HepG2 (cell line): ENCODE measurements around the gene DCAF7. TPM values are rescaled to one million over a fixed set of nuclear protein-coding genes. Genes with fewer than 3 reads are reported as not detected.
A peak's percentile ranks its signal among the peaks of the same experiment; 100 is the strongest.

Source experiments
- ADNP ChIP-seq: sonication (generic); formaldehyde crosslinking; IDR thresholded peaks from 2 replicates; pipeline ENCODE4 v1.4.0; 2020; ENCODE audit warnings: missing genetic modification reagents
- CTCF ChIP-seq: sonication (generic); formaldehyde crosslinking; IDR thresholded peaks from 2 replicates; pipeline ENCODE4 v1.5.0; 2020; ENCODE audit warnings: mild to moderate bottlenecking, missing genetic modification reagents, moderate library complexity
- E2F1 ChIP-seq: sonication (generic); formaldehyde crosslinking; IDR thresholded peaks from 2 replicates; pipeline ENCODE4 v1.5.0; 2020; ENCODE audit warnings: missing genetic modification reagents
- HOMEZ ChIP-seq: IDR thresholded peaks from 2 replicates; pipeline ENCODE4 v1.6.1; 2016; ENCODE audit warnings: low read depth
- IRF1 ChIP-seq: sonication (generic); formaldehyde crosslinking; IDR thresholded peaks from 2 replicates; pipeline ENCODE4 v1.4.0; 2020; ENCODE audit warnings: low read depth, mild to moderate bottlenecking, missing genetic modification reagents
- JDP2 ChIP-seq: sonication (generic); formaldehyde crosslinking; IDR thresholded peaks from 2 replicates; pipeline ENCODE4 v1.8.1; 2022; ENCODE audit warnings: missing genetic modification reagents, borderline replicate concordance
- KLF13 ChIP-seq: sonication (generic); formaldehyde crosslinking; IDR thresholded peaks from 2 replicates; pipeline ENCODE4 v1.4.0; 2020; ENCODE audit warnings: mild to moderate bottlenecking, missing genetic modification reagents
- PCBP1 ChIP-seq: fragments of 200-400 bp; formaldehyde crosslinking; IDR thresholded peaks from 2 replicates; pipeline ENCODE4 v1.6.1; 2017; ENCODE audit warnings: mild to moderate bottlenecking, low read depth, low read length, borderline replicate concordance
- PPARG ChIP-seq: conservative IDR thresholded peaks from 2 replicates; pipeline ENCODE4 v1.6.1; 2016; ENCODE audit warnings: missing biosample characterization, missing genetic modification reagents
- XRCC5 ChIP-seq: fragments of 200-400 bp; formaldehyde crosslinking; optimal IDR thresholded peaks from 2 replicates; pipeline ENCODE3; 2017; ENCODE audit warnings: mild to moderate bottlenecking, low read length
- ZBTB20 ChIP-seq: sonication (generic); formaldehyde crosslinking; IDR thresholded peaks from 2 replicates; pipeline ENCODE4 v1.8.1; 2023; ENCODE audit warnings: missing genetic modification reagents, low read depth, mild to moderate bottlenecking, borderline replicate concordance
- ZNF230 ChIP-seq: sonication (generic); formaldehyde crosslinking; IDR thresholded peaks from 2 replicates; pipeline ENCODE4 v1.4.0; 2020; ENCODE audit warnings: mild to moderate bottlenecking, missing genetic modification reagents
- ZNF282 ChIP-seq: fragments of 450-650 bp; IDR thresholded peaks from 2 replicates; pipeline ENCODE4 v1.6.1; 2018; ENCODE audit not compliant: partially characterized antibody
- ZNF354B ChIP-seq: sonication (generic); formaldehyde crosslinking; IDR thresholded peaks from 2 replicates; pipeline ENCODE4 v1.8.0; 2022; ENCODE audit warnings: mild to moderate bottlenecking, missing genetic modification reagents
- ZNF598 ChIP-seq: sonication (generic); formaldehyde crosslinking; IDR thresholded peaks from 2 replicates; pipeline ENCODE4 v1.5.1; 2020; ENCODE audit warnings: mild to moderate bottlenecking, missing genetic modification reagents, borderline replicate concordance
- ZSCAN31 ChIP-seq: sonication (generic); formaldehyde crosslinking; IDR thresholded peaks from 2 replicates; pipeline ENCODE4 v1.5.0; 2020; ENCODE audit warnings: low read depth, mild to moderate bottlenecking, missing genetic modification reagents
- polyA plus RNA-seq, 8 experiments: library from polyadenylated mRNA; depleted of rRNA in 3 of 8; stranded (reverse) in 7 of 8; unstranded in 1 of 8; fragments of >200 nt; fragmentation: Illumina TruSeq in 4 of 8; extraction: Trizol in 4 of 8; gene quantifications; 2 replicates each; pipeline versions ENCODE4 v1.2.1 to v1.2.3, GENCODE V29; 2011 to 2016; ENCODE audit warnings: low read depth in 4 of 8, missing spikeins in 1 of 8, mixed read lengths in 1 of 8; ENCODE audit not compliant: insufficient read depth in 1 of 8
- total RNA-seq, 5 experiments: library from RNA; depleted of rRNA; stranded (reverse); fragments of >200 nt; fragmentation: Illumina TruSeq; extraction: Trizol; gene quantifications; 2 replicates each; pipeline ENCODE4 v1.2.3, GENCODE V29; 2016; ENCODE audit warnings: low read depth in 1 of 5
- TF ChIP-seq, protein P1 (sequence below): sonication (generic); formaldehyde crosslinking; IDR thresholded peaks from 2 replicates; pipeline ENCODE4 v1.5.0; 2020; ENCODE audit warnings: missing genetic modification reagents
- TF ChIP-seq, protein P2 (sequence below): sonication (generic); formaldehyde crosslinking; IDR thresholded peaks from 2 replicates; pipeline ENCODE4 v1.5.1; 2020; ENCODE audit warnings: mild to moderate bottlenecking, missing genetic modification reagents, borderline replicate concordance
- TF ChIP-seq, protein P3 (sequence below): sonication (generic); formaldehyde crosslinking; IDR thresholded peaks from 2 replicates; pipeline ENCODE4 v1.5.1; 2020; ENCODE audit warnings: missing genetic modification reagents, mild to moderate bottlenecking, borderline replicate concordance

Gene DCAF7
- total and polyA plus RNA-seq, 2 of the 13 experiments (the other 11 are each of a cell fraction or from before 2014, with no cell fraction given): 55.2 to 73.4 TPM

- TF ChIP-seq, protein P1, sequence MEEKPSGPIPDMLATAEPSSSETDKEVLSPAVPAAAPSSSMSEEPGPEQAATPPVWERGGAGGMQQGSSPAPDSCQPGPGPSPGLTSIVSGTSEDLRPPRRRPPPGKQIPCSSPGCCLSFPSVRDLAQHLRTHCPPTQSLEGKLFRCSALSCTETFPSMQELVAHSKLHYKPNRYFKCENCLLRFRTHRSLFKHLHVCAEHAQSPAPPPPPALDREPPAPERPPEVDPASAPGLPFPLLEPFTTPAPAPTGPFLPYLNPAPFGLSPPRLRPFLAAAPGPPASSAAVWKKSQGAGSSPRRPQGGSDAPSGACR (CRISPR knock-in tag): peak; percentile 72; the same call in 1 of the 2 replicates
- TF ChIP-seq CTCF (CRISPR knock-in tag): peak; percentile 37
- TF ChIP-seq HOMEZ (CRISPR knock-in tag): peak; percentile 44
- peak; percentile 41; the same call in 1 of the 2 replicates for TF ChIP-seq ZBTB20 (CRISPR knock-in tag)
- TF ChIP-seq IRF1: peak; percentile 79; the same call in 1 of the 2 replicates
- peak; percentile 18 for TF ChIP-seq PPARG (CRISPR knock-in tag)
- no peak for TF ChIP-seq ZNF282
- TF ChIP-seq, protein P2, sequence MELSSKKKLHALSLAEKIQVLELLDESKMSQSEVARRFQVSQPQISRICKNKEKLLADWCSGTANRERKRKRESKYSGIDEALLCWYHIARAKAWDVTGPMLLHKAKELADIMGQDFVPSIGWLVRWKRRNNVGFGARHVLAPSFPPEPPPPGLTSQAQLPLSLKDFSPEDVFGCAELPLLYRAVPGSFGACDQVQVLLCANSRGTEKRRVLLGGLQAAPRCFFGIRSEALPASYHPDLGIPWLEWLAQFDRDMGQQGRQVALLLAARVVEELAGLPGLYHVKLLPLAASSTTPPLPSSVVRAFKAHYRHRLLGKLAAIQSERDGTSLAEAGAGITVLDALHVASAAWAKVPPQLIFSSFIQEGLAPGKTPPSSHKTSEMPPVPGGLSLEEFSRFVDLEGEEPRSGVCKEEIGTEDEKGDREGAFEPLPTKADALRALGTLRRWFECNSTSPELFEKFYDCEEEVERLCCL (CRISPR knock-in tag): peak; percentile 91
- peak; percentile 49 for TF ChIP-seq XRCC5
- peak; percentile 79 for TF ChIP-seq E2F1 (CRISPR knock-in tag)
- TF ChIP-seq ZNF230: peak; percentile 87
- TF ChIP-seq ZSCAN31 (CRISPR knock-in tag): peak; percentile 94
- no peak for TF ChIP-seq JDP2 (CRISPR knock-in tag)
- no peak; the same call in 1 of the 2 replicates for TF ChIP-seq KLF13
- peak; percentile 64; the same call in 1 of the 2 replicates for TF ChIP-seq ZNF354B (CRISPR knock-in tag)
- no peak for TF ChIP-seq ADNP (CRISPR knock-in tag)
- TF ChIP-seq, protein P3, sequence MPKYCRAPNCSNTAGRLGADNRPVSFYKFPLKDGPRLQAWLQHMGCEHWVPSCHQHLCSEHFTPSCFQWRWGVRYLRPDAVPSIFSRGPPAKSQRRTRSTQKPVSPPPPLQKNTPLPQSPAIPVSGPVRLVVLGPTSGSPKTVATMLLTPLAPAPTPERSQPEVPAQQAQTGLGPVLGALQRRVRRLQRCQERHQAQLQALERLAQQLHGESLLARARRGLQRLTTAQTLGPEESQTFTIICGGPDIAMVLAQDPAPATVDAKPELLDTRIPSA (CRISPR knock-in tag): no peak; the same call in 1 of the 2 replicates
- peak; percentile 72; the same call in 1 of the 2 replicates for TF ChIP-seq ZNF598
- peak; percentile 89 for TF ChIP-seq PCBP1
These were observed at the start of gene DCAF7 (continued) for GRCh38 chr17:63549946-63550816.
